HL-60/S4 treated with phorbol 12-myristate 13-acetate at 8.2 ng/mL for 4 days and 3 days (cell line): ENCODE measurements around the gene TSPAN17.

Experiments
- in situ Hi-C: fragments of 300-500 bp; cut with MboI; formaldehyde crosslinking; loops from 2 replicates; pipeline ENCODE4 v1.15.0; 2022; ENCODE audit warnings: low sequenced_read_pairs

TSPAN17 gene

DNA sequence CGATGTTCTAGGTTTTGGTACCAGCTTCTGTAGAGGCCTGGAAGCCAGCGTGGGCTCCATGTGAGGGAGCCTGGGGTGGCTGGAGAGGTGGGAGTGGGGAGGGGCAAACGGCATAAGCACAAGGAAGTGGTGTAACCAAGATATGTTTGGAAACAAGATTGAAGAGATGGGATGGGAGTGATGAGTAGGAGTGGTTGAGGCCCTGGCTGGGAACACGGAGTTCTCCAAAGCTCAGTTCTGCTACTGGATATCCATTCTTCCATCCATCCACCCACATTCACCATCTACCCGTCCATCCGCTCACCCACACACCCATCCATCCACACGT lies 12.2 kb downstream of the TSPAN17 start:
- in situ Hi-C loops: loop anchor here (25.0 kb wide), 2 partner anchors 303 to 453 kb away; no protein-coding TSS in a partner anchor

DNA sequence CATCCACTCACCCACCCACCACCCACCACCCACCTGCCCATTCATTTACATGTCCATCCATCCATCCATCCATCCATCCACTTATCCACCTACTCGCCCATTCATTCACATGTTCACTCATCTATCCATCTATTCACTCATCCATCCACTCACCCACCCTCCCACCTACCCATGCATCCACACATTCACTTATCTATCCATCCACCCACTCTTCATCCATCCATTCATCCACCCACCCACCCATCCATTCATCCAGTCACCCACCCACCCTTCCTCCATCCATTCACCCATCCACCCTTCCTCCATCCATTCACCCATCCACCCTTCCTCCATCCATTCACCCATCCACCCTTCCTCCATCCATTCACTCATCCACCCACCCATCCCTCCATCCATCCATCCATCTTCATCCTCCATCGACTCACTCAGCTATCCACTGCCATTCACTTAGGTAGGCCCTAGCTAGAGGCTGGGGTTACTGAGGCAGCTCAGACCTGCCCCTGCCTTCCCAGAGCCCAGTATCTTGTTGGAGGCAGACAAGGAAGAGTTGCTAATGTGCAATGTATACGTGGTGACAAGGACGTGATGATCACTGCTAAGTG lies 12.7 kb downstream of the TSPAN17 start:
- in situ Hi-C loops: loop anchor here (25.0 kb wide), 2 partner anchors 302 to 452 kb away; no protein-coding TSS in a partner anchor

DNA sequence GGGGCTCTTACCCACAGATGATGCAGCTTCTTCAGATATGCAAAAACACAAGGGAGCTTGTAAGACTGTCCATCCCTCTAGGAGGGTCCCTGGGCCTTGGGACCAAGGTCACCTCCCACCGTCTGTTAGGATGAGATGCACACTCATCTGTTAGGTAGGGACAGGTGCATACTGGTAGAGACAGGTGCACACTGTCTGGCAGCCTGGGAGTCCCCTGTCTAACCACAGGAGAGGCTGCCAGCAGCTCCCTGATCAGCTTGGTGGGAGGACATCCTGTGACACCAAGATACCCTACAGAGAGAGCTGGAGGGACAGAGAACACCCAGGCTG lies 13.2 kb downstream of the TSPAN17 start:
- in situ Hi-C loops: loop anchor here (25.0 kb wide), 2 partner anchors 302 to 452 kb away; no protein-coding TSS in a partner anchor

DNA sequence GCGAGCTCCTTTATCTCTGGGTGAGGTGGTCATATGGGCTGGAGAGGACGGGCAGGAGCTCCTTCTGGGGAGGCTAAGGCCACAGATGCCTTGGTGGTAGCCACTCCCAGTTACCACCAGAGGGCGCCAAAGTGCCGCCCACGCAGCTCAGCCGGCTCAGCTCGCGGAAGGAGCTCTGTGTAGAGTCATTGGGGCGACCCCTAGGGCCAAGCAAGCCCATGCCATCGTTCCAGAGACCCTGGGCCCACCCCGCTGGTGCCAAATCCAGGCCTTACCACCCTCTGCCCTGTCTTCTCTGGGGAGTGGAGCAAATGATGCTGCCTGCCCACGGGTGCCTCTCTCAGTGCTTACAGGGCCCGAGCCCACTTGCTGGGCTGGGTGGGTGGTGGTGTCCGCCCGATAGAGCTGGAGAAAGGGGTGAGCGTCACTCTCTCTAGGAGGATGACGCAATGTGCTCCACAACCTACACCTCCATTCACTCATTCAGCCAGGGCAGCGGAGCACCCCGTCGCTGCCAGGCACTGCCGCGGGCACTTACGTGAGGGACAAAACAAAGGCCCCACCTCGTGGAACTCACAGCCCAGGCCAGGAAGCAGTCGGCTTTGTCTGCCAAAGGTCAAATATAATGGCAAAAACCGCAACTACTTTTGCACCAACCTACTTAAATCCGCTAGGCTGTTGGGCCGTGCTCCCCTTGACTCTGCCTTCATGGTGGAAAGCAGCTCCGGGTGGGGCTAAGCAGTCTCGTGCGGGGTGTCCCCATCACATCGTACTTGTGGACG lies 13.8 kb downstream of the TSPAN17 start:
- in situ Hi-C loops: loop anchor here (25.0 kb wide), 2 partner anchors 301 to 451 kb away; no protein-coding TSS in a partner anchor

DNA sequence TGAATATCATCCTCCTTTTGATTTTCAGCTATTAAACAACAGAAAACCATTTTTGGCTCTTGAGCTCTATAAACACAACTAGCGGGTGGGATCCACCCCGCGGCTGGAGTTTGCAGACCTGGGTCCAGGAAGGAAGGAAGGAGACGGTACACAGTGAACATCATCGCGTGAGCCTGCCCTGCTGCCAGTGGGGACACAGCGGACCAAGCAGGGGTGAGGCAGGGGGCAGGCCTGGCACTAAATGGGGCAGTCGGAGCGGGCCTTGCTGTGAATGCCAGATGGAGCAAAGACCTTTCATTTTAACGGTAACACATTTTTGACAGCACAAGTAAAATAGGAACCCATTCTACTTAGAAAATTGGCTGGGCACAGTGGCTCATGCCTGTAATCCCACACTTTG lies 14.4 kb downstream of the TSPAN17 start:
- in situ Hi-C loops: loop anchor here (25.0 kb wide), 2 partner anchors 301 to 451 kb away; no protein-coding TSS in a partner anchor

GRCh38 chr5:176662371-176663333 lies 15.4 kb downstream of the TSPAN17 start:
- in situ Hi-C loops: loop anchor here (25.0 kb wide), 2 partner anchors 300 to 450 kb away; no protein-coding TSS in a partner anchor

GRCh38 chr5:176663566-176663965 lies 16.3 kb downstream of the TSPAN17 start:
- in situ Hi-C loops: loop anchor here (25.0 kb wide), 2 partner anchors 299 to 449 kb away; no protein-coding TSS in a partner anchor

DNA sequence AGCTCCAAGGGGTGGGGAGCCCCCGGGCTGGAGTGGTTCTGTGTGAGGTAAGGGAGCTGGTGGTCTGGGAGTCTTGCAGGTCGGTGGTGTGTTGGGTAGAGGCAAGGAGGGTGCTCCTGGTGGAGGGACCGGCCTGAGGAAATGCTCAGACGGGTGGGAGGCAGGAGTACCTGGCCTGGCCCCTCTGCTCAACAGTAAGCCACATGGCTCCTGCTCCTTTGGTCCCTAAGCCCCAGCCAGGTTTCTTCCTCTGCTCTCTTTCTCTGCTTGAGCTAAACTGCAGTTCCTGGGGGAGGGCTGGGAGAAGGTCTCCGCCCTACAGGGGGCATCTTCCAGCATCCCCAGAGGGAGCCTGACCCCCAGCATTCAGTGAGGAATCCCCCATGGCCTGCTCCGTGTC lies 17.2 kb downstream of the TSPAN17 start:
- in situ Hi-C loops: loop anchor here (25.0 kb wide), 2 partner anchors 298 to 448 kb away; no protein-coding TSS in a partner anchor

- in situ Hi-C loops: loop anchor here (25.0 kb wide), 2 partner anchors 297 to 447 kb away; no protein-coding TSS in a partner anchor
Observed at GRCh38 chr5:176664886-176665285, 17.6 kb downstream of the TSPAN17 start.

- in situ Hi-C loops: loop anchor here (25.0 kb wide), 2 partner anchors 297 to 447 kb away; no protein-coding TSS in a partner anchor
Observed at GRCh38 chr5:176665517-176665916, 18.2 kb downstream of the TSPAN17 start.

DNA sequence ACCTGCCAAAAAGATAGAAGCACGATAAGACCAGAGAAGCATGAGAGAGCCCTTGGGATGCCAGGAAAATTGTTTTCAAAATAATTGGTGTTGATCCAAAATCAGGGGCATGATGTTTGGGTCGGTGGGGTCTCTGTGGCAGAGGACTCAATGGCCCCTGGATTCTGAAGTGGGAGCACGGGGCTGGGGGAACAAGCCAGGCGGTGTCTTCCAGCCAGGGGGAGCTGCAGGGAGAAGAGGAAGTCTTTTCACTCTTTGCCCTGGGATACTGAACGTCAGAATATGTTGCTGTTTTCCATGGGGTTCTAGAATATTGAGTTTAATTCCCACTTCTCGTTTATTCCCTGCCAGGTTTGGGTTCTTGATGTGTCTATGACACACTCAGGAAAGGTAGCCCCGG lies 20.4 kb downstream of the TSPAN17 start:
- in situ Hi-C loops: loop anchor here (25.0 kb wide), 2 partner anchors 295 to 445 kb away; no protein-coding TSS in a partner anchor

GRCh38 chr5:176670449-176670848 lies 23.2 kb downstream of the TSPAN17 start:
- in situ Hi-C loops: loop anchor here (25.0 kb wide), 2 partner anchors 292 to 442 kb away; no protein-coding TSS in a partner anchor

DNA sequence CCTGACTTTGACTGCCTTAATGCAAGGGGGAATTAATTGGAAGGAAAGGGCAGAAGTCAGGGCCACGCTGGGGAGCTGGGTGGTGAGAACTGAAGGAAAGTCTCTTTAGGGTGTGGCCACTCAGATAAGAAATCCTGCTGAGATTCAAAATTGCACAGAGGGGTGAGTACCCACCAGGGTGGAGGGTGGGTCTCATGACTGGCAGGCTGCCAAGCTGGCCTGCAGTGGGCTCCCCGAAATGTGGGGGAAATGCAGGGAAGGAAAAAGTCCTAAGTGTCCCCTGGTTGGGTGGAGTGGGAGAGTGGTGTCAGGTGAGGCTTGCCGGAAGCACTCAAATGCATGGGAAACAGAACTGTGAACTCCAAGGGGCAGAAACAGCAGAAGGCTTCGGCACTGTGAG lies 24.1 kb downstream of the TSPAN17 start:
- in situ Hi-C loops: loop anchor here (25.0 kb wide), 2 partner anchors 291 to 441 kb away; no protein-coding TSS in a partner anchor

- in situ Hi-C loops: loop anchor here (25.0 kb wide), 2 partner anchors 290 to 440 kb away; no protein-coding TSS in a partner anchor
Observed at GRCh38 chr5:176671890-176672747, 24.8 kb downstream of the TSPAN17 start.

DNA sequence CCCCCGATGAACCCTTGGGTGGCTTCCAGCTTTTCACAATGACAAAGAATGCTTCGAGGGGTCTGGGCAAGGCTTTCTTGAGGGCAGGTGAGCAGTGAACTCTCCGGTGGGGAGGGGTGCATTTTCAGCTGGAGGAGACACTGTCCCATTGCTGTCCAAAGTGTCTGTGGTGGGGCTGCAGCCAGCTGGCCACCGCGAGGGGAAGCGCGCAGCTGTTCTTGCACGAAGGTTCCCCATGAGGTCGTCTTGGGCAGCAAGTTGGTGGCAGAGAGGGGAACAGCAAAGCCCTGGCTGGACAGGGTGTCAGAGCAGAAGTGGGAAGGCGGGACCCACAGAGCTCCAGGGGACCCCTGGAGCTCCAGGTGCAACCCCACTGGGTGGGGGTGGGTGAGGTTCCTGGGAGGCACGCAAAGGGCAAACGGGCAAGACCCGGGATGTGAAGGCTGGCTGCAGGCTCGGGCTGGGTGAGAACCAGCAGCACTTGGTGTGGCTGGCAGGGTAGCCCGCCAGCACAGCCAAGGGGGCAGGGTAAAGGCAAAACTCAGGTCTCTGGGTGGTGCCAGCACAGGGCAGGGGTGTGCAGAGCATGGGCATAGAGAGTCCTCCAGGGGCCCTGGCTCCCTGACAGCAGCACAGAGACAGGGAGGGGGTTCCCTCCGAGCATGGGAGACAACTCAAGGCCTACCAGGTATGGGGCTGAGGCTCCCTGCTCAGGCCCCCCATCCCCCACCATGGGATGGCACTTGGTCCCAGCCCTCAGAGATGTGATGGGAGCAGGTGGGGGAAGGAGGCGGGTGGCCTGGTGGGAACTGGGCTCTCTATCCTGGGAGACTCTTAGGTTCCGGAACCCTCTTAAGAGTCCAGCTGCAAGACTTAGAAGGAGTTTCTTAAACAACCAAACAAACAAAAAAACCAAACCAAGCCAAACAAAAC lies 26.6 kb downstream of the TSPAN17 start:
- in situ Hi-C loops: loop anchor here (25.0 kb wide), 2 partner anchors 288 to 438 kb away; no protein-coding TSS in a partner anchor

GRCh38 chr5:176674799-176675198 lies 27.5 kb downstream of the TSPAN17 start:
- in situ Hi-C loops: loop anchor here (25.0 kb wide), 2 partner anchors 288 to 438 kb away; no protein-coding TSS in a partner anchor

GRCh38 chr5:176675676-176676360 lies 28.5 kb downstream of the TSPAN17 start:
- in situ Hi-C loops: no loop called here

GRCh38 chr5:176676361-176676824 lies 29.1 kb downstream of the TSPAN17 start:
- in situ Hi-C loops: no loop called here
